Activated CD4-positive, alpha-beta T cell treated with anti-CD3 and anti-CD28 coated beads, Interleukin-2, amount 50 U/mL, for 4 hours (primary cell): Measurements from ENCODE around the gene SLC38A3.
"Not testable (repeated sequence)": the region's sequence is repeated elsewhere in the genome, so short reads cannot be mapped to it uniquely, and the experiment has no call there.

ENCODE experiments used
- DNase-seq, 2 experiments: peaks; one replicate each; pipeline ENCODE4 v3.0.0-alpha.2; 2020

SLC38A3 gene

GRCh38 chr3:50211930-50212329 is 6.9 kb downstream of the SLC38A3 start:
- no peak for DNase-seq

- DNase-seq, result no peak
Measured at GRCh38 chr3:50212502-50212901, 7.4 kb downstream of the SLC38A3 start.

- DNase-seq, result no peak
Measured at GRCh38 chr3:50212971-50213370, 7.9 kb downstream of the SLC38A3 start.

- DNase-seq, result no peak
Measured at GRCh38 chr3:50213373-50213772, 8.3 kb downstream of the SLC38A3 start.

GRCh38 chr3:50214824-50215223 is 9.8 kb downstream of the SLC38A3 start:
- no peak for DNase-seq

- no peak for DNase-seq
Measured at GRCh38 chr3:50215529-50215928, 10.5 kb downstream of the SLC38A3 start.

- DNase-seq, result no peak
Measured at GRCh38 chr3:50217681-50218080, 12.6 kb downstream of the SLC38A3 start.

- no peak for DNase-seq
Measured at GRCh38 chr3:50218448-50218847, 13.4 kb downstream of the SLC38A3 start.

GRCh38 chr3:50219285-50219684 is 14.2 kb downstream of the SLC38A3 start:
- no peak for DNase-seq

GRCh38 chr3:50220109-50220508 is 15.0 kb downstream of the SLC38A3 start:
- no peak for DNase-seq

GRCh38 chr3:50221051-50221410 is 16.0 kb downstream of the SLC38A3 start:
- DNase-seq, result no peak

GRCh38 chr3:50221411-50222168 is 16.5 kb downstream of the SLC38A3 start:
- DNase-seq, result no peak

GRCh38 chr3:50222169-50222528 is 17.1 kb downstream of the SLC38A3 start:
- DNase-seq, result no peak

- no peak for DNase-seq
Measured at GRCh38 chr3:50224639-50225038, 19.6 kb downstream of the SLC38A3 start.

- DNase-seq, result peak; percentile 21 to 23
Measured at GRCh38 chr3:50226888-50227389, 21.9 kb downstream of the SLC38A3 start.

- peak; percentile 80 to 82 for DNase-seq
Measured at GRCh38 chr3:50227390-50228183, 22.5 kb downstream of the SLC38A3 start.

GRCh38 chr3:50228184-50228763 is 23.2 kb downstream of the SLC38A3 start:
- DNase-seq, result not testable (repeated sequence)

GRCh38 chr3:50229490-50229889 is 24.4 kb downstream of the SLC38A3 start:
- DNase-seq, result no peak

GRCh38 chr3:50230104-50230793 is 25.2 kb downstream of the SLC38A3 start:
- DNase-seq, result no peak

- no peak for DNase-seq
Measured at GRCh38 chr3:50230794-50231125, 25.7 kb downstream of the SLC38A3 start.

- DNase-seq, result no peak
Measured at GRCh38 chr3:50231581-50231980, 26.5 kb downstream of the SLC38A3 start.

- no peak for DNase-seq
Measured at GRCh38 chr3:50232303-50232702, 27.2 kb downstream of the SLC38A3 start.

- no peak for DNase-seq
Measured at GRCh38 chr3:50233176-50233575, 28.1 kb downstream of the SLC38A3 start.
